Upper lobe of left lung (tissue), 6 donors: ENCODE measurements around the gene CLEC3A. TPM values are rescaled to one million over a fixed set of nuclear protein-coding genes. Genes with fewer than 3 reads are reported as not detected.
A peak's percentile ranks its signal among the peaks of the same experiment; 100 is the strongest.

Experiments used
- ATAC-seq, 2 donors: fragments of 200-7000 bp; cut with Tn5 transposase; one replicate each; pipeline ENCODE4 v1.9.1; 2022; ENCODE audit warnings: mild to moderate bottlenecking in 2 of 2, moderate library complexity in 2 of 2; ENCODE audit not compliant: low FRiP score in 2 of 2
- DNase-seq, 2 donors: peaks; one replicate each; pipeline ENCODE4 v3.0.0-alpha.2; 2019 to 2020
- H3K27ac ChIP-seq, 4 donors: fragments of 200-600 bp; sonication (generic); one replicate each; pipeline ENCODE4 v1.5.1; 2016 to 2019
- H3K27me3 ChIP-seq, 4 donors: fragments of 200-600 bp; sonication (generic); one replicate each; pipeline ENCODE4 v1.5.1; 2017 to 2019
- H3K36me3 ChIP-seq, 4 donors: fragments of 200-600 bp; sonication (generic); one replicate each; pipeline ENCODE4 v1.5.1; 2016 to 2019
- H3K4me1 ChIP-seq, 4 donors: fragments of 200-600 bp; sonication (generic); one replicate each; pipeline ENCODE4 v1.5.1; 2018 to 2019
- H3K4me3 ChIP-seq, 4 donors: fragments of 200-600 bp; sonication (generic); one replicate each; pipeline ENCODE4 v1.5.1; 2017 to 2019; ENCODE audit warnings: mild to moderate bottlenecking in 2 of 4, moderate library complexity in 1 of 4
- H3K9me3 ChIP-seq, 4 donors: fragments of 200-600 bp; sonication (generic); one replicate each; pipeline ENCODE4 v1.5.1; 2018 to 2019
- CTCF ChIP-seq, 6 experiments: fragments of 450-650 bp in 4 of 6; fragments of 200-600 bp in 2 of 6; sonication (generic) in 2 of 6; IDR thresholded peaks; one replicate each; pipeline ENCODE4 v1.5.1; 2016 to 2019; ENCODE audit warnings: antibody characterized with exemption in 6 of 6
- EP300 ChIP-seq, 4 donors: sonication (generic); formaldehyde crosslinking; IDR thresholded peaks; one replicate each; pipeline ENCODE4 v1.5.1; 2017; ENCODE audit warnings: antibody characterized with exemption in 4 of 4, control low read depth in 2 of 4
- POLR2A ChIP-seq, 4 donors: fragments of 450-650 bp; IDR thresholded peaks; one replicate each; pipeline ENCODE4 v1.5.1; 2016 to 2017; ENCODE audit warnings: antibody characterized with exemption in 4 of 4, mild to moderate bottlenecking in 2 of 4
- POLR2AphosphoS5 ChIP-seq, 2 donors: sonication (generic); formaldehyde crosslinking; IDR thresholded peaks; one replicate each; pipeline ENCODE4 v1.5.1; 2017; ENCODE audit warnings: antibody characterized with exemption in 2 of 2
- WGBS, 2 donors: methylation state at CpG; one replicate each; pipeline ENCODE4 v1.1.5; 2017 to 2018; 5-methylcytosine and 5-hydroxymethylcytosine counted together
- total RNA-seq, 6 donors: library from RNA; depleted of rRNA in 4 of 6; stranded (reverse); fragments of >200 nt in 4 of 6; gene quantifications; one replicate each; pipeline versions ENCODE4 v1.1.0 to v1.2.1, GENCODE V29; 2016 to 2021
- donor health status: DM: no; HTN: no; CAD: no; lungs with moderate emphysema.
- donor health status: DM: no; HTN: yes; CAD: no; lungs with severe emphysema.

Gene CLEC3A
- total RNA-seq, 6 donors from 2014 or later = not detected

- no peaks in the 10 kb centered on the region for H3K4me1 ChIP-seq
- H3K27ac ChIP-seq = no peak overlapping the region
- TF ChIP-seq POLR2AphosphoS5 (IDR thresholded peaks at IDR 0.05) (no peak), EP300 (IDR thresholded peaks at IDR 0.05) (no peak), CTCF (IDR thresholded peaks at IDR 0.05) (no peak), POLR2A (IDR thresholded peaks at IDR 0.05) (no peak)
- peaks cover 0 to 9% (median 8%) of the 10 kb centered on the region in 4 donors for H3K9me3 ChIP-seq
- H3K36me3 ChIP-seq = no peaks in the 10 kb centered on the region
- DNase-seq (no peak), ATAC-seq (peak in 1 of 2 donors; percentile 90)
- WGBS, 2 donors = 49 to 55% methylated on average over 6 of the region's 6 CpGs
- H3K27me3 ChIP-seq = no peaks in the 10 kb centered on the region
- H3K4me3 ChIP-seq = no peak overlapping the region
These were observed 29.0 kb upstream of the CLEC3A start for GRCh38 chr16:77993111-77993985.

GRCh38 chr16:77995843-77996455 lies 26.4 kb upstream of the CLEC3A start:
- Histone ChIP-seq H3K36me3 (no peaks in the 10 kb centered on the region), H3K4me1 (no peaks in the 10 kb centered on the region), H3K27ac (no peak overlapping the region), H3K27me3 (no peaks in the 10 kb centered on the region), H3K9me3 (peaks cover 0 to 9% (median 8%) of the 10 kb centered on the region in 4 donors), H3K4me3 (no peak overlapping the region)
- ATAC-seq (no peak), DNase-seq (no peak)
- 89 to 90% methylated on average over 7 of the region's 7 CpGs for WGBS, 2 donors
- TF ChIP-seq EP300 (IDR thresholded peaks at IDR 0.05) = no peak
- TF ChIP-seq CTCF (IDR thresholded peaks at IDR 0.05) = no peak
- no peak for TF ChIP-seq POLR2A (IDR thresholded peaks at IDR 0.05)
- TF ChIP-seq POLR2AphosphoS5 (IDR thresholded peaks at IDR 0.05) = no peak

- Histone ChIP-seq H3K4me1 (no peaks in the 10 kb centered on the region), H3K27me3 (no peaks in the 10 kb centered on the region), H3K36me3 (no peaks in the 10 kb centered on the region), H3K9me3 (peaks cover 0 to 9% (median 8%) of the 10 kb centered on the region in 4 donors), H3K27ac (no peak overlapping the region), H3K4me3 (no peak overlapping the region)
- no peak for ATAC-seq
- TF ChIP-seq POLR2AphosphoS5 (IDR thresholded peaks at IDR 0.05) = no peak
- no peak for TF ChIP-seq EP300 (IDR thresholded peaks at IDR 0.05)
- no peak for TF ChIP-seq POLR2A (IDR thresholded peaks at IDR 0.05)
- no peak for TF ChIP-seq CTCF (IDR thresholded peaks at IDR 0.05)
- 70 to 71% methylated on average over 9 to 10 of the region's 10 CpGs for WGBS, 2 donors
- no peak for DNase-seq
These were observed 23.9 kb upstream of the CLEC3A start for GRCh38 chr16:77998350-77999023.

- DNase-seq (no peak), ATAC-seq (no peak)
- Histone ChIP-seq H3K27me3 (no peaks in the 10 kb centered on the region), H3K9me3 (no peaks in the 10 kb centered on the region), H3K36me3 (no peaks in the 10 kb centered on the region), H3K4me3 (no peak overlapping the region), H3K27ac (no peak overlapping the region), H3K4me1 (no peaks in the 10 kb centered on the region)
- no peak for TF ChIP-seq EP300 (IDR thresholded peaks at IDR 0.05)
- 69 to 78% methylated on average over 4 of the region's 4 CpGs for WGBS, 2 donors
These were observed 20.8 kb upstream of the CLEC3A start for GRCh38 chr16:78001451-78002025.
